ELF-1 (cell line): ENCODE measurements around the gene FAM78A.

Experiments used
- DNase-seq: peaks from one replicate; pipeline ENCODE4 v3.0.0-alpha.2; 2016; ENCODE audit warnings: low read depth, low spot score

Gene FAM78A

GRCh38 chr9:131276094-131276888 lies at the start of gene FAM78A:
Gene FAM78A, minus strand, starts transcription at chr9:131276510. Its CDS starts 331 bp downstream, at chr9:131276179.
- DNase-seq = peak; percentile 38

GRCh38 chr9:131324736-131325679 lies 48.7 kb upstream of the FAM78A start:
- no peak for DNase-seq

GRCh38 chr9:131323629-131324028 lies 47.3 kb upstream of the FAM78A start:
- DNase-seq = no peak

- no peak for DNase-seq
Observed at GRCh38 chr9:131320031-131320685, 43.8 kb upstream of the FAM78A start.

- no peak for DNase-seq
Observed at GRCh38 chr9:131319486-131319885, 43.2 kb upstream of the FAM78A start.

GRCh38 chr9:131318231-131319085 lies 42.1 kb upstream of the FAM78A start:
- no peak for DNase-seq

GRCh38 chr9:131312822-131313770 lies 36.8 kb upstream of the FAM78A start:
- peak; percentile 30 for DNase-seq

GRCh38 chr9:131312246-131312645 lies 35.9 kb upstream of the FAM78A start:
- no peak for DNase-seq

- peak; percentile 50 for DNase-seq
Observed at GRCh38 chr9:131310833-131311554, 34.7 kb upstream of the FAM78A start.

GRCh38 chr9:131309530-131310276 lies 33.4 kb upstream of the FAM78A start:
- no peak for DNase-seq

- DNase-seq = no peak
Observed at GRCh38 chr9:131308906-131309529, 32.7 kb upstream of the FAM78A start.

GRCh38 chr9:131308452-131308851 lies 32.1 kb upstream of the FAM78A start:
- no peak for DNase-seq

- DNase-seq = no peak
Observed at GRCh38 chr9:131307974-131308373, 31.7 kb upstream of the FAM78A start.

- DNase-seq = no peak
Observed at GRCh38 chr9:131306397-131307004, 30.2 kb upstream of the FAM78A start.

- peak; percentile 63 for DNase-seq
Observed at GRCh38 chr9:131304676-131305355, 28.5 kb upstream of the FAM78A start.

GRCh38 chr9:131303381-131304321 lies 27.3 kb upstream of the FAM78A start:
- no peak for DNase-seq
